HG03520 (cell line): Measurements from ENCODE around the gene PLBD2.

Source experiments
- ATAC-seq: cut with Tn5 transposase; IDR thresholded peaks from one replicate; pipeline ENCODE4 v1.9.1; 2021; ENCODE audit warnings: mild to moderate bottlenecking, moderate library complexity; ENCODE audit not compliant: unreplicated experiment

The PLBD2 gene

DNA sequence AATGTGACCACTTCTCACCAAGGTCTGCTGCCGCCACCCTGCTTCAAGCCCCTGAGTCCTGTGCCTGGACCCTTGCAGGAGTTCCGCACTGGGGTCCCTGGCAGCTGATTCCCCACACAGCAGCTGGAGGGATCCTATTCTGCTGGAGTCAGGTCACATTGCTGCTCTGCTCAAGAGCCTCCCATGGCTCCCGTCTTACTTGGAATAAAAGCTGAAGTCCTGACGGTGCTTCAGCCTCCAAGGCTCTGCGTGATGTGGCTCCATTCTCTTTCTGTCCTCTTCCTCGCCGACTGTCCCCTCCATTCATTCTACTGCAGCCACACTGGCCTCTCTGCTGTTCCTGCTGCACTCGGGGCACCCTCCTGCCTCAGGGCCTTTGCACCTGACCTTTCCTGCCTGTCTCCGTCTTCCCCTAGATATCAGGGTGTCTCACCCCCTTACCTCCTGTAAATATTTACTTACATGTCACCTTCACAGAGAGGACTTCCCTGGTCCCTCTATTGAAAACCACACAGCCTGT is 56.2 kb downstream of the PLBD2 start:
- ATAC-seq: no peak

DNA sequence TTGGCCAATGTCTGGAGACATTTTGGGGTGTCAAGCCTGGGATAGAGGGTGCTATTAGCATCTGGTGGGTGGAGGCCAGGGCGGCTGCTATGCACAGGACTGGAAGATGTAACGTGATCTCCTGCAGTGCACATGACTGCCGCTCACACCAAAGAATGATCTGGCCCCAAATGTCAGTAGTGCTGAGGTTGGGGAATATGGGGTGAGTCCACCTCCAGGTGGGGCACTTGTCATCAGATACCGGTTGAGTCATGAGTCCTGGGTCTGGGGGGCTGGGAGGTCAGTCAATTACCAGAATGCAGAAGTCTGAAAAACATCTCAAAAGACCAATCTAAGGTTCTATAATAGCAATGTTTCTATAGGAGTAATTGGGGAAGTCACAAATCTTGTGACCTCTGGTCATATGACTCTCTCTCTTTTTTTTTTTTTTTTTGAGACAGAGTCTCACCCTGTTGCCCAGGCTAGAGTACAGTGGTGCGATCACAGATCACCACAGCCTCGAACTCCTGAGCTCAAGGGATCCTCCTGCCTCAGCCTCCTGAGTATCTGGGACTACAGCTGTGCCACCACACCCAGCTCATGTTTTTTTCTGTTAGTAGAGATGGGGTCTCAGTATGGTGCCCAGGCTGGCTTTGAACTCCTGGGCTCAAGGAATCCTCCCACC is 57.8 kb downstream of the PLBD2 start:
- ATAC-seq: no peak

DNA sequence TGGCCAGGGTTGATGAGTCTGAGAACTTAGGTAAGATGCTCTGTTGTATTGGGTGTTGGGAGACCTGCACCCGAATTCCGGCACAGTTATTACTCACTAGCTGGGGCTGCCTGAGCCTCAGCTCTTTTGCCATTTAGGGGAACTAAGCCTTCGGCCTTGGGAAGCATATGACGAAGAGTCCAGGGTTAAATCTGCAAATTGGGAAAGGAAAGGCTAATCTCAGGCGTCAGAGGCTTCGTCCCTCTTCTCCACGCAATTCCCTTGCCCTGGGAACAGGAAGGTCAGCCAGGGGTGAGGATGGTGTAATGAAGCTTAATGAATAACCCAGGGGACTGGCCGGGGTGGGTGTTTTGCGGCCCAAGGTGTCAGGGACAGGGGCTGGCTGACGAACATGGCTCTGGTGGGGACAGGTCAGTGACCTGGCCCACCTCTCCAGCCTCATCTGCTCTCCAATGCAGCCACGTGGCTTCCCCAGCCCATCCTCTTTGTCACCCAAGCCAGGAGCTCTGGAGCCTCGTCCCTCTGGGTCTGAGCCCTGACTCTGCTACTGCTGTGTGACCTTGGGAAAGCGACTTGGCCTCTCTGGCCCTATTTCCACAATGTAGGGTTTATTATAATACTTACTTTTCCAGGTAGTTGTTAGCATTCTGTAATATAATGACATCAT is 60.0 kb downstream of the PLBD2 start:
- no peak for ATAC-seq

DNA sequence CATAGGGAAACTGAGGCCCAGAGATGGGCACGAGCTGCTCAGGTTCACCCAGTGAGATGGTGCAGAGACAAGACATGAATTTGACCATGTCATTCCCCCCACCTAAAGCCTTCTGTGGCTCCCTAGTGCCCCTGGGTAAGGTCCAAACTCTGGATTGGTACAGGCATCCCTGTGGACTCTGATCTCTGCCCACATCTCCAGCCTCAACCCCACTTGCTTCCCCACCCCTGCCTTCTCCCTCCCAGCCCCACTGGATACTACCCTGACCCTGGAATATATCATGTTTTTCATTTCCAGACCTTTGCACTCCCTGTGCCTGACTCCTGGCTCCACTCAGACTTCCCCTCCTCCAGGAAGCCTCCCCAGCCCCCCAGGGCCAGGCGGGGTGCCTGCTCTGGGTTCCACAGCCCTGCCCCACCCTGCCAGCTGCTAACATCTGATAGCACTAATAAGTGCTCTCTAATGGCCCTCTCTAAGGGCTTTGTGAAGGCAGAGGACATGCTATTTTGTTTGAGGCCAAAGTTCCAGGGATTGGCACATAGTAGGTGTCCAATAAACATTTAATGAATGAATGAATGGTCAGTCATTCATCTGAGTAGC is 62.7 kb downstream of the PLBD2 start:
- ATAC-seq: no peak

DNA sequence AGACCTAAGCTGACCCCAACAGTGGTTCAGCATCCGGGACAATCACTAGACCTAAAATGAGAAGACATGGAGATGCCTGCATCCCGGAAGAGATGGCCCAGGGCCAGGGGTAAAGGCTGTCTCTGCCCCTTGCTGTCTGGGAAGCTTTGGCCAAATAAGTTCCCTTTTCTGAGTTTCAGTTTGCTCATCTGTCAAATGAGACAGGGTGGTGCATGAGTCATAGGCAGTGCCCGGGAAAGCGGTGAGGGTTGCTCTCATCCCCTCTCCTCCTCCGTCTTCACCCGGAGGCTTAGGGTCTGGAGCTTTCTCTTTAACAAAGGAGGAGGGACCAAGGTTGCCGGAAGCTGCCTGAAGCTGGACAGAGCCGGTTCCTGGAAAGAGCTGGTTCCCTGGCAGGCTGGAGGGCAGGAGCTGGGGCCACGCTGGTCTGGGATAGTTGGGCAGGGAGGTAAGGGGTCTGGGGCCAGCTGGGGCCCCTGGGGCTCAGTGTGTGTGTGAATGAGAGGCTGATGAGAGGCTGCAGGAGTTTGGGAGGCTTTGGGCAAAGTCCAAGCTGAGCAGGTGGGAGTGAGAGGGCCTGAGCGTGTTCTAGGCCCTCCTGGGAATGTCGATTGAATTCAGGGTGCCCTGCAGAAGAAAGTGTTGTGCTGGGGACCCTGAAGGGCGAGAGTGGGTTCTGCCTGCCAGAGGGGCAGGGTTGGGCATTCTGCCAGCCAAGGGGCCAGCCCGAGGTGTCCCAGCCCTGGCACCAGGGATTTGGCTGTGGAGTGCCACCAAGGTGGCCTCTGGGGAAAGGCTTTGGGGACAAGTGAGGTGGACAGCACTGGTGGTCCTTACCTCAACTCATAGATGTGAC is 63.9 kb downstream of the PLBD2 start, which contains the start of gene SDSL:
Gene SDSL (plus strand): TSS at position 351 of the 856 bp plus-strand sequence. CDS start 5,603 bp downstream, outside the sequence.
- ATAC-seq: peak; percentile 80

DNA sequence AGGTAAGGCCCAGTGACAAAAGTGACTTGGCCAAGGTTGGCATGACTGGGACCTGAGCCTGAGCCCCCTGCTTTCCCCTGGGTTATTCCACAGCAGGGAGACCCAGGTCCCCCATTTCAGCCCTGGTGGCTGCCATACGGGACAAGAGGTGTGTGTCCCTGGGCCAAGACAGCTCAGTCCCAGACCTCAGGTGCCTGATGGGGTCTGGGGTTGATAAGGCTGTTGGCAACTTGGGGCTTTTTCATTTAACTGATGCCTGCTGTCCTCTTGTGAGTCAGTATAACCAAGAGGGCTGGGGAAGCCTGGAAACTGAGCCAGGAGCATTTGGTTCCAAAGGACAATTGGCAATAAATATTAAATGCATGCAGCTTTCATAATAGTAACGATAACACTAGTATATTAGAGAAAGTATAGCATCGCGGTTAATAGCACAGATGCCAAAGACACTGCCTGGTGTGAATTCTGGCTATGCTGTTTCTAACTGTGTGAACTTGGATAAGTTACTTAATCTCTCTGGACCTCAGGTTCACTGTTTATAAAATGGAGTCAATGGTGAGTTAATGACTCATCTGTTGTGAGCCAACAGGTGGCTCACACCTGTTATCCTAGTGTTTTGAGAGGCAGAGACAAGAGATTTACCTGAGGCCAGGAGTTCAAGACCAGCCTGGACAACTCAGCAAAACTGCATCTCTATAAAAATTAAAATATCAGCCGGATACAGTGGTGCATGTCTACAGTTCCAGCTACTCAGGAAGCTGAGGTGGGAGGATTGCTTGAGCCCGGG is 64.7 kb downstream of the PLBD2 start:
- ATAC-seq: no peak

DNA sequence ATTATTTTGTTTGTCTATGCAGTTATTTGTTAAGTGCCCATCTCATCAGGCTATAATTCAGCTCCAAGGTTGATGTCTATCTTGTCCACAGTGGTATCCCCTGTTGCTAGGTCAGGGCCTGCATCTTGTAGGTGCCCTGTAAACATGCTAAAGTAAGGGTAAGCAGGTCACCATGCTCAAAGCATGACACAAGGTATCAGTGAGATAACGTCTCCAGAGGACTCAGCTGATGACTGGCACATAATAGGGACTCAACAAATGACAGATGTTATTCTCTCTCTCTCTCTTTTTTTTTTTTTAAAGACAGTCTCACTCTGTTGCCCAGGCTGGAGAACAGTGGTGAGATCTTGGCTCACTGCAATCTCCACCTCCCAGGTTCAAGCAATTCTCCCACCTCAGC is 66.1 kb downstream of the PLBD2 start:
- no peak for ATAC-seq

DNA sequence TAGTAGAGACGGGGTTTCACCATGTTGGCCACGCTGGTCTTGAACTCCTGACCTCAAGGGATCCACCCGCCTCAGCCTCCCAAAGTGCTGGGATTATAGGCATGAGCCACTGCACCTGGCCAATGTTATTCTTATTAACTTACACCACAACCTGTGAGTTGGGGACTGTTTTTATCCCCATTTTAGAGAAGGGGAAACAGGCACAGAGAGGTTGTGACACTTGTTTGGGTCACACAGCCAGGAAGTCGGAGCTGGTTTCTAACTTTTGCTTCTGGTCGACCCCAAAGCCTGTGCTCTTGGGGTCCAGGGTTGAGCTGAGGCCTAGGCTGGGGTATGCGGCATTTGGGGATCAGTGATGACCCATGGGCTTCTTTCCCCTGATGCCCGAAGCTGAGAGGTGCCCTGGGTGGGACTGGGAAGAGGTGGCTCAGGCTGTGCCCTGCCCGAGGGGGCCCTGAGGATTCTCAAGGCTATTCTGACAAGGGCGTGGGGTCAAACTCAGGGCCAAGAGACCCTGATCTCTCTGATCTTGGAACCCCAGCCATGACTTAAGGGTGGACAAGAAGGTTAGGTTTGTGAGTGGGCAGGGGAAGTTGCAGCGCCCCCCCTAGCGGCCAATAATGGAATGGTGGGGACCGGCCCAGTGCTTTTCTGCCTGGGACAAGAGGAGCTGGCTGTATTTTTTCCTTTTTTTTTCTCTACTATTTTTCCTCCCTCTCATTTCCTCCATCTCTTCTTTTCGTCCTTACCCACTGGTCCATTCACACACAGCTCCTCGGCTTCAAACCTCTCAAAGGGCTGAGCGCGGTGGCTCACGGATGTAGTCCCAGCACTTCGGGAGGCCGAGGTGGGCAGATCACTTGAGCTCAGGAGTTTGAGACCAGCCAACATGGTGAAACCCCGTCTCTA is 66.8 kb downstream of the PLBD2 start:
- ATAC-seq: no peak

DNA sequence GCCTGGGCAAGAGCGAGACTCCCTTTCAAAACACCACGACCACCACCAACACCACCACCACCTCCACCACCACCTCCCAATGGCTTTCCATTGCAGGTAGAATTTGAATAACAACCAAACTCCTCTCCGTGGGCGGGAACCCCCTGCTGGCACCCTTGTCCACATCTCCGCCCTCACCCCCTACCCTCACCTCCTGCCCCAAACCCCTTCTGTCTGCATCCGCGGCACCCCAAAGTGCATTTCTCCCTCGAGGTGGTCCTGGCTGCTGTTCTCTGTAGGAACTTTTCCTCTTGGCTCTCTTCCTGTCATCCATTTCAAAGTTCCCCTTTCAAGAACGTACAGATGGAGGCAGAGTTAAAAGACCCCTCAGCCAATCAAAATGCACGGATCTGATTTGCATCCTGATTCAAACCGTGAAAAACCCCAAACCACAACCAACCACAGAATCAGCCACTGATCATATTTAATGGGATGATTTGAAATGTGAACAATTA is 67.6 kb downstream of the PLBD2 start:
- ATAC-seq: no peak

DNA sequence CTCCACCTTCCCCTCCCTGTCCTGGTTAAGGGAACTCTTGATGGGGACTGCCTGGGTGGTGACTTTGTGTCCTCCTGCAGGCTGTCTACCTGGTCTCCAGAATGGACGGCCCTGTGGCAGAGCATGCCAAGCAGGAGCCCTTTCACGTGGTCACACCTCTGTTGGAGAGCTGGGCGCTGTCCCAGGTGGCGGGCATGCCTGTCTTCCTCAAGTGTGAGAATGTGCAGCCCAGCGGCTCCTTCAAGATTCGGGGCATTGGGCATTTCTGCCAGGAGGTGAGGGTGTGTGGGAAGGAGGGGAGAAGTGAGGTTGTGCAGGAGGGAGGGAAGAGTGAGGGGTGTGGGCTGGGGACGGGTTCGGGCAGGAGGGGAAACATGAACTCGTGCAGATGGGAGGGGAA is 69.5 kb downstream of the PLBD2 start:
- no peak for ATAC-seq

DNA sequence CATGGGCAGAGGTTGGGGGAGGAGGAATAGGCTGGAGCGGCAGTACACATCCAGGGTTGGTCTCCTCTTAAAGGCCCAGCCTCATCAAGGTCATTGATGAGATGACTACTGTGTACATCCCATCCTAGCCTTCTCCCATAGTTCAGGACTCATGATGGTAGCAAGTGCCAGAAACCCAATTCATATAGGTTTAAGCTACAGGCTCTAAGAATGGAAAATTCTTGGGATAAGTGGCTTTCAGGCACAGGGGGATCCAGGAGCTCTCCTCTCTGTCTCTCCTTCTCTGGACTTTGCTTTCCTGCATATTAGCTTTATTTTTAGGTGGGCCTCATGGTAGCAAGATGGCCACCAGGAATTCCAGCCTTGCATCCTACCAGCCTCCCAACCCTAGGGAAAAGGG is 70.1 kb downstream of the PLBD2 start:
- no peak for ATAC-seq

DNA sequence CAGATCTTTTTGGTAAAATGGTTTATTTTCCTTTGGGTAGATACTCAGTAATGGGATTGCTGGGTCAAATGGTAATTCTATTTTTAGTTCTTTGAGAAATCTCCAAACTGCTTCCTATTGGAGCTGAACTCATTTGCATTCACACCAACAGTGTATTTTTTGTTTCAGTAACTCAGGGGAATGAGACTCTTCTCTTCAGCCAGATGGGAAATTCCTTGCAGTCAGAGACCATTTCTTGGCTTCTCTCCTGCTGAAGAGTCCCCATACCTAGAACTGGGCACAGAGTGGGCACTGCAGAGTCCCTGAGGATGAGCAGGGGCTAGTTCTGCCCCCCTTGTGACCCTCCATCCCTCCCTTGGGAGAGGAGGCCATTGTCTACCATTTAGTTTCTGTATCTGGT is 74.6 kb downstream of the PLBD2 start:
- ATAC-seq: no peak

DNA sequence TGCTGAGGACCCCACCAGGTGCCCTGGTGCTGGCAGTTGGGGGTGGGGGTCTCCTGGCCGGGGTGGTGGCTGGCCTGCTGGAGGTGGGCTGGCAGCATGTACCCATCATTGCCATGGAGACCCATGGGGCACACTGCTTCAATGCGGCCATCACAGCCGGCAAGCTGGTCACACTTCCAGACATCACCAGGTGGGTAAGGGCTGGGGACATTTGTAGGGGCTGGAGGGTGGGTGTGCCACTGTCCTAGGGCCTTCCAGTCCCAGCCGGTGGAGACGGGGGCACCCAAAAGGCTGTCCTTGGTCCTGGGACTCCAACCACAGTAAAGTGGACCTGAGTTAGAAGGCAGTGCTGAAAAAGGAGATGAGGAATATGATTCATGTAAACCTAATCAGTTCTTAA is 77.0 kb downstream of the PLBD2 start:
- no peak for ATAC-seq

DNA sequence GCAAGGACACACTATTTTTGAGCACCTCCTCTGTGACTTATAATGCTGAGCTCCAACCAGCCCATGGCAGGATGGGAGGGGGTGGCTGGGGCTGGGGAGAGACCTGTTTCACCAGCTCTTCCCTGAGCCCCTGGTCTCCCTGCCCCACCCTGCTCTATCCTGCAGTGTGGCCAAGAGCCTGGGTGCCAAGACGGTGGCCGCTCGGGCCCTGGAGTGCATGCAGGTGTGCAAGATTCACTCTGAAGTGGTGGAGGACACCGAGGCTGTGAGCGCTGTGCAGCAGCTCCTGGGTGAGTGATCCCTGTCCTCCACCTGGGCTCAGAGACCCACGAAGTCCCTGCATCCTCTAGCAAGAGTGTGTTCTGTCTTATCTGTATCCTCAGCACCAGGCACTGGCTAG is 78.2 kb downstream of the PLBD2 start:
- ATAC-seq: no peak

DNA sequence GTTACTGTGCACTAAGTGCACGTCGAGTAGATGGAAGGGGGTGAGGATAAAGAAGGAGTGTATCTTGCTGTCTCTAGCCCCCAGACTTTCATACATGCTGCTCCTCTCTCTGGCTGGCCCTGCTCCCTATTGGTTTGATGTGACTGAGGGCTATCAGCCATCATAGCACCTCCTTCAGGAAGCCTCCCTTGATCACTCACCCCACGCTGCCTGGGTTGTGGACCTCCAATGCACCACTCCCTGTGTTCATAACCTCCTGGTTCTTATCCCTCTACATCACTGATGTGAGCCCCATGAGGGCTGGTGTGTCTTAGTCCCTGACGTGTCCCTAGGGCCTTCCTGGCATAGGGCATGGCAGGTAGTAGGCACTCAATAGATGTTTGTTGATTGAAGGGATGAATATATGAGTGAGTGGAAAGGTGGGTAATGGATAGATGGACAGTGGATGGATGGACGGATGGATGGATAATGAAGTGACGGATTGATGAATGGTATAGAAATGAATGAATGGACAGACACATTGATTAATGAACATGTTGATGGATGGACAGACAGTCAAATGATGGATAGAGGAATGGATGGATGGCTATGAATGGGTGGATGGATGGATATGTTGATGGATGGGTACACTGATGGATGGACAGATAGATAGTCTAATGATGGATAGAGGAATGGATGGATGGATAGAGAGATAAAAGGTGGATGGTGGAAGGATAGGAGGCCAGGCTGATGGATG is 78.8 kb downstream of the PLBD2 start:
- no peak for ATAC-seq

DNA sequence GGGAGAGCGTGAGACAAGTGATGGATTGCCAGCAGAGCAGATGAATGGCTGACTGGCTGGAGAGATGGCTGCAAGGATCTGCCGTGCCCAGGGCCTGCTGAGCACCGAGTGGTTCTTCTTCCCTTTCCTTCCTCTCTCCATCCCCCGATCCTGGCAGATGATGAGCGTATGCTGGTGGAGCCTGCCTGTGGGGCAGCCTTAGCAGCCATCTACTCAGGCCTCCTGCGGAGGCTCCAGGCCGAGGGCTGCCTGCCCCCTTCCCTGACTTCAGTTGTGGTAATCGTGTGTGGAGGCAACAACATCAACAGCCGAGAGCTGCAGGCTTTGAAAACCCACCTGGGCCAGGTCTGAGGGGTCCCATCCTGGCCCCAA is 79.3 kb downstream of the PLBD2 start:
- ATAC-seq: no peak

DNA sequence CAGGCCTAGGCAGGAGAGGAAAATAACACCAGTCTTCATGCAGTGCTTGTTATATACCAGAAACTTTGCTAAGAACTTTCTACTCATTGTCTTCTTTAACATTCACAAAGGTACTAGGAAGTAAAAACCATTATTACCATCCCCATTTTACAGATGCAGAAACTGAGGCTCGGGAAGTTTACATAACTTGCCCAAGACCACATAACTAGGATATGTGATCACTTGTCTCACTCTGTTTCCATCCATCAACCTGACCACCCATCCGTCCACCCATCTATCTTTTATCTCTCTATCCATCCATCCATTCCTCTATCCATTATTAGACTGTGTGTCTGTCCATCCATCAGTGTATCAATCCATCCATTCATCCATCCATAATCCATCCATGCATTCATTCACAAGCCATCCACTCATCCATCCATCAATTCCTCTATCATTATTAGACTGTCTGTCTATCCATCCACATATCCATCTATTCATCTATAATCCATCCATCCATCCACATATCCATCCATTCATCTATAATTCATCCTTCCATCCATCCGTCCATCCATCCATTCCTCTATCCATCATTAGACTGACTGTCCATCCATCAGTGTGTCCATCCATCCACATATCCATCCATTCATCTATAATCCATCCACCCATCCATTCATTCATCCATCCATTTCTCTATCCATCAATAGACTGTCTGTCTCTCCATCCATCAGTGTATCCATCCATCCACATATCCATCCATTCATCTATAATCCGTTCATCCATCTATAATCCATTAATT is 80.3 kb downstream of the PLBD2 start:
- no peak for ATAC-seq

DNA sequence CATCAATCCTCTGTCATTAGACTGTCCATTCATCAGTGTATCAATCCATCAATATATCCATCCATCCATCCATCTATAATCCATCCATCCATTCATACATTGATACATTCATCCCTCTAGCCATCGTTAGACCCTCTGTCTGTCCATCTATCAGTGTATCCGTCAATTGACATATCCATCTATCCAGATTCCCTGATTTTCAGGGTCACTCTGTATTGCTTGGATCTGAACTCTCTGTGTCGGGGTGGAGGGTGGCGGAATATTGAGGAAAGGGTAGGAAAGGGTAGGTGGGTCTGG is 80.9 kb downstream of the PLBD2 start:
- ATAC-seq: no peak
